Measurements from ENCODE around the gene ZMYND8.
"Not testable (repeated sequence)": the region's sequence is repeated elsewhere in the genome, so short reads cannot be mapped to it uniquely, and the experiment has no call there.

ZMYND8 gene

DNA sequence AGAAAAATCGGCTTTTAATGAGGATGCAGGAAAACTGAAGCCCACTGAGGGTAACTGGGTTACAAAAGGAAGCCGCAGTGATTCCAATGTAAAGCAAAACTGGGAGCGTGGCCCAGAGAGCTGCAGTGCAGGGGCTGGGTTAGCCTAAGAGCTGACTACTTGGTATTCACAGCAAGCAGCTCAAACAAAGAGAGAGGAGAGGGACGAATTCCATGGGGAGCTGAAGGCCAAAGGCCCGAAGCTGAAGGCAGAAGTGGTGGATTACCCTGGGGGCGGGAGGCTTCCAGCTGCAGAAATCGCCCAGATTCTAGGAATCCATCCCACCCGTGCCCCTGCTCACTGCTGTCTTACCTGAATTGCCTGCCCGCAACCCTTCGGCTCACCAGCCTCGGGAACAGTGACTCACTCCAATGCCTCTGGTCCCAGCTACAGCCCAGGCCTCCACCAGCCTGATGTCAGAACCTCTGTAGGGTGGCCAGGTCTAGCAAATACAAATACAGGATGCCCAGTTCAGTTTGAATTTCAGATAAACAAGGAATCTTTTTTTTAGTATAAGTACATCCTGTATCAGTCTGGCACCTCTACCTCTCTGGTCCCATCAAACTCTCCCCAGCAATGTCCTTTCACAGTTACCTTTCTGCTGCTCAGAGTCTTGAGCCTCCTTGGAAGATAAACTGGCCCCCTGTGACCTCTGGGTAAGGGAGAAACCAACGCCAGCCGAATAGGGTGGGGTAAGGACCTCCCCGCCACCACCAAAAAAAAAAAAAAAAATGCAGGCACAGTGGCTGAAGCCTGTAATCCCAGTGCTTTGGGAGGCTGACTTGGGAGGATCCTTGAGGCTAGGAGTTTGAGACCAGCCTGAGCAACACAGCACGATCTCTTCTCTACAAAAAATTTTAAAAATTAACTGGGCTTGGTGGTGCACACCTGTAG is 14.6 kb upstream of the ZMYND8 start:
- no peak for DNase-seq (ENCODE audit: low read depth)

DNA sequence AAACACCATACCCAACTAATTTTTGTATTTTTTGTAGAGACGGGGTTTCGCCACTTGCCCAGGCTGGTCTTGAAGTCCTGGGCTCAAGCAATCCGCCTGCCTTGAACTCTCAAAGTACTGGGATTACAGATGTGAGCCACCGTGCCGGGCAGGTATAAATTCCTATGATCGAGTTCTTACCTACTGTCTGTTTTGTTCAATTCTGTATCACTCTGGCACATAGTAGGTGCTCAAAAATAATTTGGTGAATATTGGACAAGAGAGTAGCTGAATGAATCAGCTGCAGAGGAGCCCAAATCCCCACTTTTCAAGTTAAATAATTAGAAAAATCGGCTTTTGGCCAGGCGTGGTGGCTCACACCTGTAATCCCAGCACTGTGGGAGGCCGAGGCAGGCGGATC is 13.7 kb upstream of the ZMYND8 start:
- no peak for DNase-seq (ENCODE audit: low read depth)

DNA sequence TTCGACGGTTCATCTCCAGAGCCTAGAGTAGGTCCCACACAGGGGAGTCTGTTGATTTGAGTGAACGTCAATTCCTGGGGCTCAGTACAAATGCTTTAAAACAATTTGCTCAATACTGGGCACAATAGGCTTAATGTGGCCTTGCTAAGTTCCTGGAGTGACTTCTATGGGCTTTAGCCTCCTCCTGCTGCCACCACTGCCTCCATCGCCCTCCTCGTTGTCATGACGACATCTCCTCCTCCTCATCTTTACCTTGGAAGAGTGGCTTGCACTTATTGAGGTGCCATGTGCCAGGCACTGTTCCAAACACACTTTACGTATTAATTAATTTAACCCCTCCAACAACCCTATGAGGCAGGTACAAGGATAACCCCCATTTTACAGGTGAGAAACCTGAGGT is 11.8 kb upstream of the ZMYND8 start:
- no peak for DNase-seq (ENCODE audit: low read depth)

DNA sequence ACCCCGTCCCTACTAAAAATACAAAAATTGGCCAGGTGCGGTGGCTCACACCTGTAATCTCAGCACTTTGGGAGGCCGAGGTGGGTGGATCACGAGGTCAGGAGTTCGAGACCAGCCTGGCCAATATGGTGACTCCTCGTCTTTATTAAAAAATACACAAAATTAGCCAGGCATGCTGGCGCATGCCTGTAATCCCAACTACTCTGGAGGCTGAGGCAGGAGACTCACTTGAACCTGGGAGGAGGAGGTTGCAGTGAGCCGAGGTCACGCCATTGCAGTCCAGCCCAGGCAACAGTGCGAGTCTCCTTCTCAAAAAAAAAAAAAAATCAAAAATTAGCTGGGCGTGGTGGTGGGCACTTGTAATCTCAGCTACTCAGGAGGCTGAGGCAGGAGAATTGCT is 9.8 kb upstream of the ZMYND8 start:
- not testable (repeated sequence) for DNase-seq (ENCODE audit: low read depth)

DNA sequence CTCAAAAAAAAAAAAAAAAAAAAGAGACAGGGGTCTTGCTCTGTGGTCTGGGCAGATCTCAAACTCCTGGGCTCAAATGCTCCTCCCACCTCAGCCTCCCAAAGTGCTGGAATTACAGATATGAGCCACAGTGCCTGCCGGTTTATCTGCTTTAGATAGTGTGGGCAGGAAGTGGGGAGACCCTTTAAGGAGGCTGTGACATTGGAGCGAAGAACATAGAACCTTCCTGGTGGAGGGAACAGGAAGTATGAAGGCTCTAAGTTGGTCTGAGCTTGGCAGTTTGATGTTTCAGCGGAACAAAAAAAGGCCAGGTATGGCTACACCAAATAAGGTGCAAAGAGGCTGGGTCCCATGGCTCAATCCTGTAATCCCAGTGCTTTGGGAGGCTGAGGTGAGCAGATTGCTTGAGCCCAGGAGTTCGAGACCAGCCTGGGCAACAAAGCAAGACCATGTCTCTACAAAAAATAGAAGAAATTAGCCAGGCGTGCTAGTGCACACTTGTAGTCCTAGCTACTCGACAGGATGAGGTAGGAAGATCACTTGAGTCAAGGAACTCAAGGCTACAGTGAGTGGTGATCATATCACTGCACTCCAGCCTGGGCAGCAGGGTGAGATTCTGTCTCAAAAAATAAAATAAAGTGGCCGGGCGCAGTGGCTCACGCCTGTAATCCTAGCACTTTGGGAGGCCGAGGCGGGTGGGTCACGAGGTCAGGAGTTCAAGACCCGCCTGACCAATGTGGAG is 8.7 kb upstream of the ZMYND8 start:
- no peak for DNase-seq (ENCODE audit: low read depth)

DNA sequence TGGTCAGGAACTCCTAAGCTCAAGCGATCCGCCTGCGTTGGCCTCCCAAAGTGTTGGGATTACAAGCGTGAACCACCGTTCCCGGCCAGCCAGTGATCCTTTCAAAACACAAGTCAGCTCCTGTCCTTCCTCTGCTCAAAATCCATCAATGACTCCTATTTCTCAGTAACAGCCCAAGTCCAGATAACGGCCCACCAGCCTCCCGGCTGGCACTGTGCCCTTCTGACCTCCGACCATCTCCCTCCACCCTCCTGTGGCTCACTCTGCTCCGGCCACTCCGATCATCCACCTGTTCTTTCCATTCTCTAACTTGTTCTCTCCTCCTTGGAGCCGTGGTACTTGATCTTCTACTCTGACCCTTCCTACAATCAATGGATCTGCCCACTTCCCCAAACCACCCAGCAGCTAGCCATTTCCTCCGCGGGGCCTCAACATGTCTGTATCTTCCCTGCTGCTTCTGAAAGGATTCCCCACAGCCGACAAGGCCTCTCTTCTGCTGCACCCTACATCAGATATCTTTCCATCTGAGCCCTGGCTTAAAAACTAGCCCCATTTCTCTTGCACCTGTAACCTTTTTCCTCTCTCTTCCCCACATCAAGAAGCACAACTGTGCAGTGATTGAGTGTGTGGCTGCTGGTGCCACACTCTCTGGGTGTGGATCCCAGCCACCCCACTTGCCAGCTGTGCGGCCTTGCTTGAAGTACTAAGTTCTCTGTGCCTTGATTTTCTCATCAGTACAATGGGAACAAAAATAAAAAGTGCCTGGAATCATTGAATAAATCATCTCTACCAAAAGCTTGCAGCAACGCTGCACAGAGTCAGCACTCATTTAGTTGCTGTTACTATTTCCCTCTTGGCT is 6.1 kb upstream of the ZMYND8 start:
- DNase-seq (ENCODE audit: low read depth), result no peak

DNA sequence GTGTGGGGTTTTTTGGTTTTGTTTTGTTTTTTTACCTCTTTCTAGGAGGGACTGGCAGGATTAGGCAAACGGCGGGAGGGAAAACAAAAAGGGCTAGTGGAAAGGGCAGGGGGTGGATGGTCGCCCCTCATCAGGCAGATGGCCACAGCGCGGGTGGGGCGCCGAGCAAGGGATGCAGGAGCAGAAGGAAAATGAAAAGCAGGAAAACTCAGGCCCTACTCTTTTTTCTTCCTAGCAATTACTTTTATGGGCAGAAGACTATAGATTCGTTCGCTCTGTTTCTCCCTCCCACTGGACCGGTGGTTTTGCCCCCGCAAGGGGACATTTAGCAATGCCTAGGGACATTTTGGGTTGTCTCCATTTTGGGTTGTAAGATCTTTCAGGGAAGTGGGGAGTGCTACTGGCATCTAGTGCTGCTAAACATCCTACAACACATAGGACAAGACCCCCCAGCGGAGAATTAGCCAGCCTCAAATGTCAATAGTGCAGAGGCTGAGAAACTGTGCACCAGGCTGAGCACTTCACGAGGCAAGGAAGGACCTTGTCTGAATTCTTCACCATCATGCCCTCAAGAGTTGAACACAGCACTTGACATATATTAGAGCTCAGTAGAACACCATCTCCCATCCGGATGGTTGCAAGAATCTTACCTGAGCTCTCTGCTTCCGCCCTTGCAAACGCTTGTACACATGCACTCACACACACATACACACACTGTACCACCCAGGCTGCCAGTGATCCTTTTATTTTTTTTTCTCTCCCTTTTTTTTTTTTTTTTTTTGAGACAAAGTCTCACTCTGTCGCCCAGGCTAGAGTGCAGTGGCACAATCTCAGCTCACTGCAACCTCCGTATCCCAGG is 4.8 kb upstream of the ZMYND8 start:
- DNase-seq (ENCODE audit: low read depth), result no peak

DNA sequence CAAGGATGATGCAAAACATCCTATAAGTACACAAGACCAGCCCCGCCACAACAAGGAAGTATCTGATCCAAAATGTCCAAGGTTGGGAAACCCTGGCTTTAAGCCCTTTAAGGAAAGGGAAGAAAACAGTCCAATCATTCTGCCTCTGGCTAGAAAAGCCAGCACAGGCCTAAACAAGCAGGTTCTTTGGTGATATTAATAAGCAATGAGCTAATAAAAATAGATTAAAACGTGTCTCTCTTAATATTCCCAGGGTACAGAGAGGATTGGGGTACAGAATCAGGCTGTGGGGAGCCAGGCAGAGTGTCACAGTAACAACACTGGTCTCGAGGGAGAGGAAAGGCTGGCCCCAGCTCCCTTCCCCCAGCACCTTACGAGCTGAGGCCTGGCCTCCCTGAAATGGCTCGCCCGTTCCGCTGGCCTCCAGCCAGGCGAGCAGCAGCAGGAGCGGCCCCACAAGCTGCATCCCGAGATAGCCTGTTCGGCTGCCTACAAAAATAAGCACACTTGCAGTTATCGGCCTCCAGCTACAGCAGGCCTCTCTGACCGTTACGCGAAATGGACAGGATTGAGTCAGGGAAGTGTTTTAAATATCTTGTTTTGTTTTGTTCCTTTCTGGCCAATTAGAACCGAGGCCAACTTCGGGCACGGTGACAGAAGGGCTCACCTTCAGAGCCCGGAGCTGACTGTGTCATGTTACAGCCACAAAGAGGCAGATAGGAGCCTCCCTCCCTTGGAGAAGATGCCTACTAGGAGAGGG is 4.0 kb upstream of the ZMYND8 start:
- peak; percentile 93 for DNase-seq (ENCODE audit: low read depth)

DNA sequence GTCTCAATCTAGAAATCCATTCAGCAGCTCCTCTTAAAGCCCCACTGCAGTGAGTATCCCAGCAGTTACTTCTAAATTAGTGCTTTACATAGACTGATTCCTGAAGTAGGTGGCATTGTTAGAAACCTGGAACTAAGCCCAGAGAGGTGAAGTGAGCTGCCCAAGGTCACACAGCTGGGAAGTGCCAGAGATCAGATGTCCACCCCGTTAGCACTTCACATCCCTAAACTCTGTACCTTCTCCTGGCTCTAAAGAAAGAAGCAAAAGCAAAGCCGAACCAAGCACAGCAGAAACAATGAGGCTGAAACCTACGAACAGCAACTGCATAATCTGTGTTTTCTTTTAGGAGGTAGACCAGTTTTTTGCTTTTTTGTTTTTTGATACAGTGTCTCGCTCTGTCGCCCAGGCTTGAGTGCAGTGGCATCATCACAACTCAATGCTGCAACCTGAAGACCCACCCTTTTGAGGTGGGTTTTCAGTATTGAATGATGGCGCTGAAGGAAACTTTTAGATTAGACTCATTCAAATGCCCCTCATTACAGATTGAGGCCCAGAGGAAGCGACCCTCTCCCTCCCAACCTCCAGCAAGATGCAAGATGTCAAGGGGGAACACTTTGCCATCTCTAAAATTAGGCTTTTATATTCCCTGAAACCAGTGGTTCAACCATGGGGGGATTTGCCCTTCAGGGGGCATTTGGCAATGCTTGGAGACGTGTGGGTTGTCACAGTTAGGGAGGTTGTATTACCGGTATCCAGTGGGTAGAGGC is 3.2 kb upstream of the ZMYND8 start:
- DNase-seq (ENCODE audit: low read depth), result no peak

DNA sequence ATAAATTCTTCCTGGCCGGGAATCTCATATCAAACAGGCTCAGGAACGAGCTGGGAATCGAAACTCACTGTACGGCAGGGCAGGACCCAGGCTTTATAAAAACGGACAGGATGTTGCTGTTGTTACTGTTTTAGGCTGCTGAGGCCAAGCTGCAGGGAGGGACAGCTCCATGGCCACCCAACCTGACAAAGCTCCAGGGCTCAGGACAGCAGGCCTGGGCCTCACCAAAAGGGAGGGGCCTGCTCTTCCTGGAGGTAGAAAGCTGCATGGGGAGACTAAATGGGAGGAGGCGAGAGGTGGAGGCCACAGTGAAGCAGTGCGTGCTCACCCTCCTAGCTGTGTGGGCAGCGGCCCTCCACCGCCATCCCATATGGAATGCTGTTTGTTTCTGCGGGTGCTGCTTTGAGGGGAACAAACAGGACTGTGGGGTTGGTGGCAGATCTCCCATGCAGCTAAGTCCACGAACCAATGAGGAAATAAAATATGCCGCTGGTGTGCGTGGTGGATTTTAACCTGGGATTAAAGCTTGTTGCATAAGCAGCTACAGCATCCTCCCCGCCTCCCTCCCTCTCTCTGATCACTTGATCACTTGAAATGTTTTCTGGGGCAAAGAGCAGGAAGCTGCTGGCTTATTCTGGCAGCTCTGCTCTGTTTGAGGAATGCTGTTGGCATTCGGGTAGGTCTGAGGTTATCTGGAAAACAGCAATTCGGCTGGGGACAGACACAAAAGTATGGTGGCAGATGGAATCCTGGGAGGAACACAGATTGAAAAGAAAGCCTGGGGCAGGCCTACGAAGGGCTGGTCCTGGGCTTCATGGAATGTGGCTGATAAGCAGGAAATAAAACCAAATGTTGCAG is 2.4 kb upstream of the ZMYND8 start:
- DNase-seq (ENCODE audit: low read depth), result peak; percentile 97

DNA sequence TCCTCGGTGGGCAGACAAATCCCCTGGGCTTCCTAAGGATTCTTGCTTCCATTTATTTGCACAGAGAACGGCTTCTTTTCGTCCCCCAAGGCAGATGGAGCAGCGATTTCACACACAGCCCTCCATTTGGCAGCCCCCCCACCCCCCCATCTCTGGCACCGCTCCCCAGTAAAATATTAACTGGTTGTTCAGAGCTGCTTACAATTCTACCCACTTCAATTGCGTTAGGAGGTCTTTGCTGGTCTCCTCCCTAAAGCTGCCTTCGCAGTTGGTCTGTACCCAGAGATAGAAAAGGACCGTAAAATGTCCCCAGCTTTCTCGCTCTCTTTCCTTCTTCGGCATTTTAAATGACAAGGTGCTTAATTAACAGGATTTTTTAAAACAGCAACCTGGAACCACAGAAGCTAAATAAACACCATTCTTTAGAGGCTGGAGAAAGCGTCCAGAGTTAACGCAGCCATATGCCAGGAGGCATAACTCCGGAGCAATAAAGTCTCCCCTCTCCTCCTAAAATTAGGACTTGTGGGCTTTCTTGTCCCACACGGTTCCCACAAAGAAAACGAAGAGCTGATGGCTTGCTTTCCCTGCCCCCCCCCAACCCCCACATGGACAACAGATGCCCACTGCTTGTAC is 1.7 kb upstream of the ZMYND8 start:
- DNase-seq (ENCODE audit: low read depth), result no peak

DNA sequence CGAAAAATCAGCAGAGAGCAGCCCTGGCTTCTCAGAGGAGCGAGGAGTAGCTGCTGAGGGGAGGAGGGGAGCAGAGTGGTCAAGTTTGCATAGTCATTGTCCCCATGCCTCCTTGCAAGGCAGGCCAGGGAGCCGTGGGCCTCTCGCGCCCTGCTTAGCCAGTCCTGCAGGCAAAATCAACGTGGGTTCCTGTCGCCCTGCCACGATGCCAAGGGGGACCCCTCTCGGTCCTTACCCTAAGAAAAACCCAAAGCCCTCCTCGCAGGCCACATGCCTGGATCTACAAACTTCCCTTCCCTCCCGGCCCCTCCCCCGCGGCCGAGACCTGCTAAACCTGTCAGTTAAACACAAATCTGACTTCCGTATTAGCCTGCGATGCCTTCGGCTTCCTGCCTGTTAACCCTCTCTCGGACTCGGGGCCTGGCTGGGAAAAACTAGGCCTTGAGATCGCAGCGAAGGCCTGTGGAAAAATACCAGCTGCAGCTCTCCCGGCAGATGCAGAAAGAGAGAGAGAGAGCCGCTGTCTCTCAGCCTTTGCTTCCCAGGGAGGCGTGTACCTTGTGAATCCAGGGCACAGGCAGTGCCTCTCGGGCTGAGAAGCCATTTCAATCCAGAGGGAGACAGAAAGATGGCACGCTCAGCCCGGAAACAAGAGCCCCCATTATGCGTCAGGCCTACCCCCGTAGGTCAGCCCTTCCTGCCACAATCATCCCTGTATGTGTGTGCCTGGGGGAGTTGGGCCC is 968 bp upstream of the ZMYND8 start:
- DNase-seq (ENCODE audit: low read depth), result peak; percentile 99

DNA sequence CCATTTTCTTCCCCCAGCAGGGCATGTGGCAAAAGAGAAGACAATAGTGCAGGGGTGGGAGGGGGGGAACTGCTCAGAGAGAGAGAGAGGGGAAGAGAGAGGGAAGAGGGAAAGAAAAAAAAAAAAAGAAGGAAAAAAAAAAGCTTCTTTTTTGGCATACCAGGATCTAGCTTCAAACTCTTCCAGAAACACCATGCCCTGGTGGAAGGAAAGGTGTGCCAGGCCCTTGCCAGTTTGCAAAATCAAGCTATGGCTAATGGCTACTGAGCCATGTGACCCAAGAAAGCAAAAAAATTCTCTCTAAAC is 326 bp downstream of the ZMYND8 start:
- DNase-seq (ENCODE audit: low read depth), result no peak

DNA sequence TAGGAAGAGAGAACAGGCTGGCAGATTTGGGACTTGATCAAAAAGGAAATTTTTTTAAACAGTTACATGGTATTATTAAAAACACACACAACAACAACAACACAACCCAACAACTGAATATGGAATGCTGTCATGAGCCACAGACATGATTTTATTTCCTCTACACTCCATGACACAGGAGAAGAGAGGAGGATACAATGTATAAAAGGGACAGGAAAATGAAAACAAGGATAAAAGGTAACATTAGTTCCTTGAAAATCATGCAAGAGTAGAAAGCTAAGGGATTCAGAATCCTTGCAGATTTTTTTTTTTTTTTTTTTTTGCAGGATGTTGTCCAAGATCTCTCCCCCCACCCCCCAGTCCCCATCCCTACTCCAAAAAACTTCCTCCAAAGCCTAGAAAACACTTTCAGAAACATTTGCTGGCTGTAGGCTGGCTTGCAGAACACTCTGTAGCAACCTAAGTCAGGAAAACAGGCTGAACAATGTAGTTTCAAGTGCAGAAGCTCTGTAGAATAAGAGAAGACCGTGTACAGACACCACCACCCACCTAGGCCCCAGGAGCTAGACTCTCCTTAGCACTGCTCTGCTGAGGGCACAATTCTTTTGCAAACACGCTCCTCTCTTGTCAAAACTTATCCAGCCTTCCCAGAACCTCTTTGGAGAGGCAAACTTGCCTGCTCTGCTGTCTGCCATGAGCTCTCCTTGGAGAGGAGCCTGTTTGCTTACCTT is 845 bp downstream of the ZMYND8 start:
- DNase-seq (ENCODE audit: low read depth), result no peak

DNA sequence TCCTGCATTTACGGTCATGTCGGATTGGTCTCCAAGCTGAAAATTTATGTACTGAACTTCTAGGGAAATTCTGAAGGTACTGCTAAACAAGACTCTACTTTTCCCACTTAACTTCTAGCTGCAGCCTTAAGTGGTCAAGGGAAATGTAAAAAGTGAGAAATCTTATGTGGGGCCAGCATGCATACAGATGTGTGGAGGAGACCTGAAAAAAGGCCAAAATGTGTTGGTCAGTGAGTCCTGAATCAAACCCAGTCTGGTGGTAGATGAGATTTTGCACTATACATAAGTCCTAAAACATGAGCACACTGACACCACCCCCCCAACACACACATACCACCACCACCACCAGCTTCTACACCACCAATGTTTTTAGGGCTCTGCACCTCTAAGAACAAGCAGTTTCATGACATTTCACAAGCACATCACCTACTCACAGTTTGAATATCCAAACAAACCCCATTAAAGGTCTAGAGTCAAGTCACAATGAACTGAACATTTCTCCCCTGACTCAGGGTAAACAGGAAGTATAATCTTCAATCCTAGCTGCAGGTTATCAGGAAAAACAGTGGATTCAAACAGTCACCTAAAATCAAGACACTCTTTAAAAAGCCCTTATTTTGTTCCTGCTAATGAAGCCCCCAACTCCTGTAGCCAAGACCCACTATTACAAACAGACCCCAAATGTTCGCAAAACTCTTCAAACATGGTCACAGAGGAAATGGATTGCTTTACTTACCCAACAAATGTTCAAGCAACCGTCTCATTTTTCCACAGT is 1.6 kb downstream of the ZMYND8 start:
- DNase-seq (ENCODE audit: low read depth), result peak; percentile 74

DNA sequence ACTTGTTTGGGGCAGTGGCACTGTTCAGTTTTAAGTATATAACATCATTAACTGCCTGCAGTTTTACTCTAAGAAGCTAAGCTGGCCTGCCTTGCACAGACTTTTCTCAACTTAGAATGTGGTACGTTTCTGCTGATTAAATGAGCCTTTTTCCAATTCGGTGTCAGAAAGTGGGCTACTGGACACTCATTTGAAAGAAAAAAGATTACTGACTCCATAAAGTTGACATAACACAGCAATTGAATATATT is 2.1 kb downstream of the ZMYND8 start:
- no peak for DNase-seq (ENCODE audit: low read depth)

Data from amniotic epithelial cell (primary cell).